Stimulated activated CD4-positive, alpha-beta T cell treated with anti-CD3 and anti-CD28 coated beads, TNF-alpha, amount 100 ng/mL, for 1 hour (primary cell): ENCODE measurements around the gene SLC16A1.
"Not testable (repeated sequence)": the region's sequence is repeated elsewhere in the genome, so short reads cannot be mapped to it uniquely, and the experiment has no call there.

Experiments
- DNase-seq, 3 donors: peaks; one replicate each; pipeline ENCODE4 v3.0.0-alpha.2; 2020; ENCODE audit warnings: low read depth in 3 of 3, low spot score in 1 of 3

Gene SLC16A1

GRCh38 chr1:112887599-112888283, 68.3 kb downstream of the SLC16A1 start:
- DNase-seq = no peak

DNA sequence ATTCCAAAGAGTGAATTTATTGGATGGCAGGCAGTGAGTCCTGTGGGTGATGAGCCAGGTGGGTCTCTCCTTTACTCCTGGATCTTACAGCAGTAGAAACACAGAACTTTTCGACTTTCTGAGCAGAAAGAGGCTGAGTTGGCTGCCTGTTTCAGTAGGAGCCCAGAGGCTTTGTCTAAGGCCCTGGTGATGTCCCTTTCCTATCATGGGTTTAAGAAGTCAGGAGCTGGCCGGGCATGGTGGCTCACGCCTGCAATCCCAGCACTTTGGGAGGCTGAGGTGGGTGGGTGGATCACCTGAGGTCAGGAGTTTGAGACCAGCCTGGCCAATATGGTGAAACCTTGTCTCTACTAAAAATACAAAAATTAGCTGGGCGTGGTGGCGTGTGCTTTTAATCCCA, 71.0 kb downstream of the SLC16A1 start:
- not testable (repeated sequence) for DNase-seq

DNA sequence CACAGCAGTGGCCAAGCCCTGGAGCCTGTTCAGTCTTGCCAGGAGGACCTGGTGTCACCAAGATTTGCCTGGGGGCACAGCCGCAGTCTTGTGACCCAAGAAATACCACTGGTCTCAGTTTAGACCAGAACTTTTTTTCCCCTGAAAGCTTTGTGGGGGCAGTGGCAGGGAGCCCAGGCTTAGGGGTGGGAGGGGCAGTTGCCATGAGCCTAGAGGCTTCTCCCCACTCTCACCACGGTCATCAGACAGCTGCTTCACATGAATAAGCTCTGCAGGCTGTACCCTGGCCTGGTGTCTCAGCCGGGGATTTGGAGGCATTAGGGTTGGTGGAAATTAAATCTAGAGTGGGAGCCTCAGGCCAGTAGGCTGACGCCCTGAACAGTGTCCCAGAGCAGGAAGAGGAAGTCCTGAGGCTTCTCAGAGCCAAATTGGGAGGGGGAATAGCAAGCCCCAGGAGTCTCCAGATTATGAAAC, 73.7 kb downstream of the SLC16A1 start:
- no peak for DNase-seq

GRCh38 chr1:112881742-112882127, 74.3 kb downstream of the SLC16A1 start:
- no peak for DNase-seq

- no peak for DNase-seq
Observed at GRCh38 chr1:112879834-112880233, 76.2 kb downstream of the SLC16A1 start.

DNA sequence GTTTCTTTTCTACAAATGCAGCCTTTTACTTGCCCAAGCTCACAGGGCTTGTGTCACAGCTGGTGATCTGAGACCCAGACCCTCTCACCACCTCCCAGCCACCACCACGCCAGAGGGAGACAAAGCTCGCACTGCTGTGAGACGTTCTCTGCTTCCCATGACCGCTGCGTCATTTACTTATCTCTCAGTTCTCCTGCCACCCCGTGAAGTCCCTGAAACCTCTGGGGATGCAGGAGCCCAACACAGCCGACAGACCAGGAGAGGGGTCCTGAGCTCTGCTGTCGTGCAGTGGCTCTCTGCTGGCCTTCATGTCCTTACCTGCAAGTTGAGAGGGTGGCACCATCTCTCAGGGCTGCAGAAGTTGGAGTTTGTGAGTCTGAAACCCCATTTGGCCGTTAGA, 77.7 kb downstream of the SLC16A1 start:
- no peak for DNase-seq

DNA sequence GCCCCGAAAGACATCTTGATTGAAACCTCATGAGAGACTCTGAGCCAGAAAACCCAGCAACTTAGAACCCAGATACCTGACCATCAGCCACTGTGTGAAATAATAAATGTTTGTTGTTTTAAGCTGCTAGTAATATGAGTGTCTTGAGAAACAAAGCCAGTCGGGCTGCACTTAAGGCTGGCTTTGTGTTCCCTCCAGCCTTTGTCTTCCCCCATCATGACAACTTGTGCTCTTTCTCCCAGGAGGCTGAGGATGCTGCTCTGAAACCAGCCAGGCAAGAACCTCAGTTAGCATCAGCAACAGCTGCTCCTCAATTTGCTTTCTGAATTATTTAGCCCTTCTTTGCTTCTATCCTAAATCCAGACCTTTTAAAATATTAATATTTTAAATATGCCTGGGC, 78.2 kb downstream of the SLC16A1 start:
- no peak for DNase-seq

DNA sequence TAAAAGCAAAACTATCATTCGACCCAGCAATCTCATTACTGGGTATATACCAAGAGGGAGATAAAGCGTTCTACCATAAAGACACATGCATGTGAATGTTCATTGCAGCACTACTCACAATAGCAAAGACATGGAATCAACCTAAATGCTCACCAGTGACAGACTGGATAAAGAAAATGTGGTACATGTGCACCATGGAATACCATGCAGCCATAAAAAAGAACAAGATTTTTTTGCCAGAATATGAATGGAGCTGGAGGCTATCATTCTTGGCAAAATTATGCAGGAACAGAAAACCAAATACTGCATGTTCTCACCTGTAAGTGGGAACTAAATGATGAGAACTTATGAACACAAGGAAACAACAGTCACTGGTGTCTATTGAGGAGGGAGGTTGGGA, 79.7 kb downstream of the SLC16A1 start:
- DNase-seq = no peak

DNA sequence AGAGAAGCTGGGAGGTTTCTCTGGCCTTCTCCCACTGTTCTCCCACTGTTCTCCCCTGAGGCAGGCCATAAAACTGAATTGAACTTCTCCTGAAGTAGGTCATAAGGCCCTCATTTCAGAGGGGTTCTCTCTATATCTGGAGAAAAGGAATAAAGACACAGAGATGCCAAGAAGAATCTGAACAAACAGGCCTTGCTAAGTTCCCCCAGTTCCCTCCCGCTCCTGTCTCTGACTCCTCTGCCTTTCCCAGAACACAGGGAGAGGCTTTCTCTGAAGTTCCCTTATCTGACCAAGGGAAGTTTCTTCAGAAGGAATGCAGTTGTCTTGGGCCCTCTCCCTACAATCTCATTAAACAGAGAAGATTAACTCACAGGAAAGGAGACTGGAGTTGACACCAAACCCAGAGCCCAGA, 83.4 kb downstream of the SLC16A1 start:
- DNase-seq = no peak

GRCh38 chr1:112870887-112871646, 84.9 kb downstream of the SLC16A1 start:
- DNase-seq = no peak

- no peak for DNase-seq
Observed at GRCh38 chr1:112869895-112870294, 86.1 kb downstream of the SLC16A1 start.

DNA sequence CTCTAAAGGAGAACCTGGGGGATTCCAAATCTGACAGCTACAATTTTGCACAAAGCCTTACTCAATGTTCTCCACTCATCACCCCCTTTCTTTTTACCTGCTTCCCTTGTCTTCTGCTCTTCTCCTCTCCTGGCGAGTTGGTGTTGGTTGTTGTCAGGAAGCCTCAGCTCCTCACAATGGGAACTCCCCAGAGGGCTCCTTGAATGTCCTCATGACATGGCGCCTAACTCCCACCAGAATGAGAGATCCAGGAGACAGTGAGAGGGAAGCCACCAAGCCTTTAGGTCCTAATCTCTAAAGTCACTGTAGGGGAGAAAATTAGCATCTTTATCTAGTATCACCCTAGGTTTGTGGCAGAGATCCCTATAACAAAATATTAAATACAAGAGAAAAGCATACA, 87.8 kb downstream of the SLC16A1 start:
- no peak for DNase-seq

GRCh38 chr1:112866981-112867380, 89.0 kb downstream of the SLC16A1 start:
- no peak for DNase-seq

DNA sequence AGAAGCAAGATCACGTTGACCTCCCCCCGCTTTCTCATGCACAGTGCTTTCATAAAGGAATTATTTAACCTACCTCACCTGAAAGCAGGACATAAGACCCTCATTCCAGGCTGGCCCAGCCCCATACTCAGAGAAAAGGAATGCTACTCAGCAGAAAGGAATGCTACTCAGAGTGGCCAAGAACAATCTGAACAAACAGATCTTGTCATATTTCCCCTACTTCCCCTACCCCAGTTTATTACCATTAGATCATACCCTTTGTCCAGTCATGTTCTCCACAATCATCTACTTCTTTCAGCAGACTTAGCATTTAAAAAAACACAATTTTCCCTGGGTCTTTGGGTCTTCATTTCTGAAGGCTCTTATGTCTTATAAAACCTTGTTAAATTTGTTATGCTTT, 89.8 kb downstream of the SLC16A1 start:
- no peak for DNase-seq

DNA sequence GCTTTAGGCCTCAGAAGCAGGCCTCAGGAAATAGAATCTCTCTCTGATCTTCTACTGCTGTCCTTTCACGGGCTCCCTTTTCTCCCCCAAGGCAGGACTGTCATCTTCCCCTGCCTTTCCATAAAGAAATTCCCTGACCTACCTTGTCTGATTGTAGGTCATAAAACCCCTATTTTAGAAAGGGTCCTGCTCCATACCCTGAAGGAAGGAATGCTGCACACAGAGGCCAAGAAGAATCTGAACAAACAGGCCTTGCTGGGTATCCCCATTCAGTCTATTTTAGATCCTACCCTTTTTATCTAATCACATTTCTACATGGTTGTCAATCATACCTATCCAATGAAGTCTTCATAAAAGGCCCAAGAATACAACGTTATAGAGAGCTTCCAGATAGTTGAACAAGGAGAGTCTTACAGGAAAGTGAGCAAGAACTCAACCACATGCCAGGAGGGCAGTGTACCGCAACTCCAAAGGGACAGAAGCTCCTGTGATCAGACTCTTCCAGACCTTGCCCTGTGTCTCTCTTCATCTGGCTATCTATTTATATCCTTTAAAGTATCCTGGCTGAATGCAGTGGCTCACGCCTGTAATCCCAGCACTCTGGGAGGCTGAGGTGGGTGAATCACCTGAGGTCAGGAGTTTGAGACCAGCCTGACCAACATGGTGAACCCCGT, 93.1 kb downstream of the SLC16A1 start:
- DNase-seq = no peak
